Measurements from ENCODE around the gene SEMA3C. TPM values are rescaled to one million over a fixed set of nuclear protein-coding genes. Genes with fewer than 3 reads are reported as not detected.

SEMA3C gene
- total RNA-seq, 1 donor from 2014 or later: 90.6 TPM

DNA sequence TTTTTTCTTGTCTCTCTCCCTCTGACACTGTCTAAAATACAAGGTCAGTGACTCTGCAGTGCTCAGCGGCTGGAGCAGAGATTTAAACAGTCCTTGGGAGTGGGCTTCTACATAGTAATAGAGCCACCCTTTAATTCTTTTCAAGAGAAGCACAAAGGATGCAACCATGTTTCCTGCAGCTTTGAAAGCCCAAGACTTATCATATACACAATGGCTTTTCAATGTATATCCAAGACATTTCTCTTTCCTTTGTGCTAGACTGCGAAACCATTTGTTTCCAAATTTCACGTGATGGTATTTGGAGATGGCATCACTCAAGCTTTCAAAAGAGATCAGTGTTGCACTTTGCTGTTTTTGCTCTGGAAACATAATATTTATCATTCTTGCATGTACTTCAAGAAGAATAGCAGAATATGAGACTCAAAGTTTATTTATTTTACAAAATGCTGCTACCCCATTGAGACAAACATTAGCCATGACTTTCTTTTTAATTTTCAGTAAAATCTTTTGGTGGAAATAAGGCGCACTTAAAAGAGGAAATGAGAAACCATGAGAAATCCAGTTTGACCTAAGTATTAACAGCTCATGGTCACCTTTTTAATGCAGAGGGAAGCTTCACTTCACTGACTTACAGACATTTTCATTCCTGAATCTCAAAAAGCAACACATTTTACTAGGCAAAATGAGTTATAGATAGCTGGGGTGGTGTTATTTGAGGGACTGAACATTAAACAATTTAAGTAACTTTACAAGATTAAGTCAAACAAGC is 76.6 kb downstream of the SEMA3C start:
- Histone ChIP-seq H3K27me3 (no peaks in the 10 kb centered on the region), H3K9me3 (no peaks in the 10 kb centered on the region), H3K36me3 (no peaks in the 10 kb centered on the region), H3K27ac (no peak overlapping the region), H3K4me1 (peaks cover 17% of the 10 kb centered on the region), H3K4me3 (no peak overlapping the region)
- intact Hi-C loops (cut with DNase I): no loop called here
- no peak for DNase-seq (ENCODE audit: extremely low spot score in 2 of 2)
- TF ChIP-seq POLR2AphosphoS5 (IDR thresholded peaks at IDR 0.05; ENCODE audit: insufficient read depth in 1 of 2, low read depth in 1 of 2): no peak
- TF ChIP-seq CTCF (IDR thresholded peaks at IDR 0.05): no peak
- TF ChIP-seq POLR2A (IDR thresholded peaks at IDR 0.05): no peak

- Histone ChIP-seq H3K27ac (no peak overlapping the region), H3K4me1 (peaks cover 17% of the 10 kb centered on the region), H3K4me3 (no peak overlapping the region), H3K27me3 (no peaks in the 10 kb centered on the region), H3K9me3 (no peaks in the 10 kb centered on the region), H3K36me3 (no peaks in the 10 kb centered on the region)
- intact Hi-C loops (cut with DNase I): no loop called here
- DNase-seq (ENCODE audit: extremely low spot score in 2 of 2): no peak
- TF ChIP-seq POLR2A (IDR thresholded peaks at IDR 0.05) (no peak), CTCF (IDR thresholded peaks at IDR 0.05) (no peak), POLR2AphosphoS5 (IDR thresholded peaks at IDR 0.05; ENCODE audit: insufficient read depth in 1 of 2, low read depth in 1 of 2) (no peak)
Observed at GRCh38 chr7:80841423-80841955, 77.4 kb downstream of the SEMA3C start.

GRCh38 chr7:80840681-80841080 is 78.2 kb downstream of the SEMA3C start:
- no peaks in the 10 kb centered on the region for H3K27me3 ChIP-seq
- TF ChIP-seq POLR2A (IDR thresholded peaks at IDR 0.05): no peak
- TF ChIP-seq POLR2AphosphoS5 (IDR thresholded peaks at IDR 0.05; ENCODE audit: insufficient read depth in 1 of 2, low read depth in 1 of 2): no peak
- no peak for TF ChIP-seq CTCF (IDR thresholded peaks at IDR 0.05)
- intact Hi-C loops (cut with DNase I): no loop called here
- no peak overlapping the region for H3K27ac ChIP-seq
- no peaks in the 10 kb centered on the region for H3K36me3 ChIP-seq
- no peak for DNase-seq (ENCODE audit: extremely low spot score in 2 of 2)
- no peaks in the 10 kb centered on the region for H3K9me3 ChIP-seq
- peaks cover 17% of the 10 kb centered on the region for H3K4me1 ChIP-seq
- H3K4me3 ChIP-seq: no peak overlapping the region

DNA sequence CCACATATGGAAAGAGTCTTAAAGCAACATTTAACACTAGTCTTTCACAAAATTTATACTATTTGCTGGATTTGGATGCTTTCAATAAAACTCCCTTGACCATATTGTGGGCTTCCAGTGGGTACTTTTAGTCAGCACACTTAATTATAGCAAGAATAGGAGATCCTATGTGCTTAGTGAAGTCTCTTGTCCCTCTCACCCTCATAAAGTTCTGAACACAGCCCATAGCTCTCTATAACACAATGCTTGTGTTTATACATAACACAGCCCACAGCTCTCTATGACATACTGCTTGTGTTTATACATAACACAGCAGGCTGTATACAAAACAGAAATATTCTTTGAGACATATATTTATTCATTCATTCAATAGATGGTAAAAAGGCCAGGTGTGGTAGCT is 79.0 kb downstream of the SEMA3C start:
- Histone ChIP-seq H3K36me3 (no peaks in the 10 kb centered on the region), H3K9me3 (no peaks in the 10 kb centered on the region), H3K27ac (no peak overlapping the region), H3K4me1 (peaks cover 19% of the 10 kb centered on the region), H3K4me3 (no peak overlapping the region), H3K27me3 (no peaks in the 10 kb centered on the region)
- intact Hi-C loops (cut with DNase I): no loop called here
- TF ChIP-seq POLR2AphosphoS5 (IDR thresholded peaks at IDR 0.05; ENCODE audit: insufficient read depth in 1 of 2, low read depth in 1 of 2) (no peak), CTCF (IDR thresholded peaks at IDR 0.05) (no peak), POLR2A (IDR thresholded peaks at IDR 0.05) (no peak)
- no peak for DNase-seq (ENCODE audit: extremely low spot score in 2 of 2)

GRCh38 chr7:80838643-80839042 is 80.2 kb downstream of the SEMA3C start:
- Histone ChIP-seq H3K27ac (no peak overlapping the region), H3K27me3 (no peaks in the 10 kb centered on the region), H3K4me1 (peaks cover 27% of the 10 kb centered on the region), H3K36me3 (no peaks in the 10 kb centered on the region), H3K9me3 (no peaks in the 10 kb centered on the region), H3K4me3 (no peak overlapping the region)
- intact Hi-C loops (cut with DNase I): no loop called here
- DNase-seq (ENCODE audit: extremely low spot score in 2 of 2): no peak
- no peak for TF ChIP-seq POLR2AphosphoS5 (IDR thresholded peaks at IDR 0.05; ENCODE audit: insufficient read depth in 1 of 2, low read depth in 1 of 2)
- no peak for TF ChIP-seq POLR2A (IDR thresholded peaks at IDR 0.05)
- no peak for TF ChIP-seq CTCF (IDR thresholded peaks at IDR 0.05)
